SK-N-SH treated with all-trans-retinoic acid at 6 μM for 48 hours (cell line): ENCODE measurements around the gene PGGHG.

ENCODE experiments used
- ATAC-seq: fragments of 200-7000 bp; cut with Tn5 transposase; 3 replicates; pipeline ENCODE4 v1.9.1; 2020; ENCODE audit warnings: mild to moderate bottlenecking, moderate library complexity
- BACH2 ChIP-seq: fragments of 250-450 bp; sonication (Bioruptor Pico); IDR thresholded peaks from 2 replicates; pipeline ENCODE4 v1.9.0; 2021; ENCODE audit warnings: mild to moderate bottlenecking, borderline replicate concordance
- CREB5 ChIP-seq: fragments of 250-450 bp; sonication (Bioruptor Pico); IDR thresholded peaks from 2 replicates; pipeline ENCODE4 v1.5.1; 2020; ENCODE audit warnings: low read depth, mild to moderate bottlenecking, moderate library complexity
- CSDC2 ChIP-seq: fragments of 250-450 bp; sonication (Bioruptor Pico); IDR thresholded peaks from 2 replicates; pipeline ENCODE4 v1.5.0; 2020; ENCODE audit warnings: mild to moderate bottlenecking, moderate library complexity
- CSRNP3 ChIP-seq: fragments of 250-450 bp; sonication (Bioruptor Pico); IDR thresholded peaks from 2 replicates; pipeline ENCODE4 v1.5.1; 2021; ENCODE audit warnings: mild to moderate bottlenecking, moderate library complexity
- ESRRG ChIP-seq: fragments of 250-450 bp; sonication (Bioruptor Pico); IDR thresholded peaks from 2 replicates; pipeline ENCODE4 v1.6.1; 2021; ENCODE audit warnings: mild to moderate bottlenecking
- GLIS3 ChIP-seq: fragments of 250-450 bp; sonication (Bioruptor Pico); IDR thresholded peaks from 2 replicates; pipeline ENCODE4 v1.5.0; 2020; ENCODE audit warnings: mild to moderate bottlenecking, moderate library complexity
- ISL1 ChIP-seq: fragments of 250-450 bp; sonication (Bioruptor Pico); IDR thresholded peaks from 2 replicates; pipeline ENCODE4 v2.1.2; 2022; ENCODE audit warnings: mild to moderate bottlenecking, moderate library complexity
- OSR1 ChIP-seq: fragments of 250-450 bp; sonication (Bioruptor Pico); IDR thresholded peaks from 2 replicates; pipeline ENCODE4 v1.8.0; 2022; ENCODE audit warnings: moderate library complexity, mild to moderate bottlenecking, inconsistent platforms
- POU6F1 ChIP-seq: fragments of 250-450 bp; sonication (Bioruptor Pico); IDR thresholded peaks from 2 replicates; pipeline ENCODE4 v1.8.0; 2021; ENCODE audit warnings: low read depth, mild to moderate bottlenecking, moderate library complexity, borderline replicate concordance
- PPARA ChIP-seq: fragments of 250-450 bp; sonication (Bioruptor Pico); IDR thresholded peaks from 2 replicates; pipeline ENCODE4 v1.5.0; 2020; ENCODE audit warnings: mild to moderate bottlenecking, borderline replicate concordance
- RARB ChIP-seq: fragments of 250-450 bp; sonication (Bioruptor Pico); IDR thresholded peaks from 2 replicates; pipeline ENCODE4 v1.8.0; 2021; ENCODE audit warnings: mild to moderate bottlenecking, moderate library complexity
- SNAI2 ChIP-seq: fragments of 250-450 bp; sonication (Bioruptor Pico); IDR thresholded peaks from 2 replicates; pipeline ENCODE4 v1.5.0; 2020; ENCODE audit warnings: mild to moderate bottlenecking, moderate library complexity
- TCF4 ChIP-seq: fragments of 250-450 bp; sonication (Bioruptor Pico); IDR thresholded peaks from 2 replicates; pipeline ENCODE4 v1.8.0; 2021; ENCODE audit warnings: mild to moderate bottlenecking, moderate library complexity, borderline replicate concordance
- TOX ChIP-seq: fragments of 250-450 bp; sonication (Bioruptor Pico); IDR thresholded peaks from 2 replicates; pipeline ENCODE4 v1.8.0; 2021; ENCODE audit warnings: mild to moderate bottlenecking, moderate library complexity, borderline replicate concordance
- TSHZ2 ChIP-seq: fragments of 250-450 bp; sonication (Bioruptor Pico); IDR thresholded peaks from 2 replicates; pipeline ENCODE4 v1.5.0; 2020; ENCODE audit warnings: mild to moderate bottlenecking, moderate library complexity
- ZC3H10 ChIP-seq: fragments of 250-450 bp; sonication (Bioruptor Pico); IDR thresholded peaks from 2 replicates; pipeline ENCODE4 v1.5.1; 2021; ENCODE audit warnings: mild to moderate bottlenecking, moderate library complexity
- ZFP3 ChIP-seq: fragments of 250-450 bp; sonication (Bioruptor Pico); IDR thresholded peaks from 2 replicates; pipeline ENCODE4 v1.5.0; 2020; ENCODE audit warnings: mild to moderate bottlenecking, moderate library complexity
- ZFP30 ChIP-seq: fragments of 450-650 bp; formaldehyde crosslinking; IDR thresholded peaks from 2 replicates; pipeline ENCODE4 v1.5.0; 2022; ENCODE audit warnings: mild to moderate bottlenecking, moderate library complexity
- ZNF565 ChIP-seq: fragments of 450-650 bp; formaldehyde crosslinking; conservative IDR thresholded peaks from 2 replicates; pipeline ENCODE4 v1.5.0; 2020; ENCODE audit warnings: low read depth, mild to moderate bottlenecking, moderate library complexity
- ZNF70 ChIP-seq: fragments of 450-650 bp; formaldehyde crosslinking; IDR thresholded peaks from 2 replicates; pipeline ENCODE4 v1.5.0; 2020; ENCODE audit warnings: mild to moderate bottlenecking, moderate library complexity
- ZNF8 ChIP-seq: fragments of 450-650 bp; formaldehyde crosslinking; IDR thresholded peaks from 2 replicates; pipeline ENCODE4 v1.5.0; 2020; ENCODE audit warnings: mild to moderate bottlenecking, moderate library complexity

The PGGHG gene

GRCh38 chr11:269146-269890 is 19.6 kb upstream of the PGGHG start:
- no peak for TF ChIP-seq ZNF565 (CRISPR knock-in tag)
- no peak for TF ChIP-seq TCF4 (CRISPR knock-in tag)
- TF ChIP-seq CREB5 (CRISPR knock-in tag) = no peak
- TF ChIP-seq BACH2 (CRISPR knock-in tag) = no peak
- TF ChIP-seq ESRRG (CRISPR knock-in tag) = no peak
- no peak for TF ChIP-seq ISL1 (CRISPR knock-in tag)
- TF ChIP-seq ZFP3 (CRISPR knock-in tag) = no peak
- no peak for TF ChIP-seq CSRNP3
- peak; percentile 6; the same call in 1 of the 3 replicates for ATAC-seq

- no peak for ATAC-seq
- TF ChIP-seq TSHZ2 (CRISPR knock-in tag) = no peak
- TF ChIP-seq POU6F1 (CRISPR knock-in tag) = no peak
- TF ChIP-seq BACH2 (CRISPR knock-in tag) = no peak
- no peak for TF ChIP-seq ZC3H10
- TF ChIP-seq ZFP30 = no peak
- no peak for TF ChIP-seq CREB5 (CRISPR knock-in tag)
- no peak for TF ChIP-seq ZNF8 (CRISPR knock-in tag)
- TF ChIP-seq ESRRG (CRISPR knock-in tag) = no peak
- no peak for TF ChIP-seq CSDC2 (CRISPR knock-in tag)
- TF ChIP-seq TCF4 (CRISPR knock-in tag) = no peak
- no peak for TF ChIP-seq PPARA (CRISPR knock-in tag)
- TF ChIP-seq SNAI2 (CRISPR knock-in tag) = no peak
- no peak for TF ChIP-seq TOX (CRISPR knock-in tag)
- no peak for TF ChIP-seq ZFP3 (CRISPR knock-in tag)
- TF ChIP-seq RARB = no peak
These were observed 18.2 kb upstream of the PGGHG start for GRCh38 chr11:270451-271318.

- ATAC-seq = no peak
- TF ChIP-seq BACH2 (CRISPR knock-in tag) (no peak), POU6F1 (CRISPR knock-in tag) (no peak), ZFP3 (CRISPR knock-in tag) (no peak), OSR1 (CRISPR knock-in tag) (no peak), GLIS3 (CRISPR knock-in tag) (no peak), CSRNP3 (no peak), ESRRG (CRISPR knock-in tag) (no peak), ISL1 (CRISPR knock-in tag) (no peak), RARB (no peak), ZFP30 (no peak), TOX (CRISPR knock-in tag) (no peak), CSDC2 (CRISPR knock-in tag) (no peak), CREB5 (CRISPR knock-in tag) (no peak), TCF4 (CRISPR knock-in tag) (no peak), SNAI2 (CRISPR knock-in tag) (no peak), ZNF70 (CRISPR knock-in tag) (no peak)
These were observed 17.6 kb upstream of the PGGHG start for GRCh38 chr11:271319-271715.
